Motor neuron (in vitro differentiated cells): ENCODE measurements around the gene FXYD6. TPM values are rescaled to one million over a fixed set of nuclear protein-coding genes. Genes with fewer than 3 reads are reported as not detected.

Experiments
- ATAC-seq, 8 experiments: fragments of 200-7000 bp; cut with Tn5 transposase; replicated peaks in 6 of 8; 2 replicates each; pipeline ENCODE4 v1.8.0; 2021; ENCODE audit warnings: mild to moderate bottlenecking in 8 of 8, moderate library complexity in 8 of 8
- H3K27ac ChIP-seq, 2 donors: fragments of 250-450 bp; sonication (Bioruptor Pico); 2 replicates each; pipeline ENCODE4 v1.9.0; 2021; ENCODE audit warnings: antibody characterized with exemption in 2 of 2, mild to moderate bottlenecking in 2 of 2, moderate library complexity in 1 of 2
- H3K4me1 ChIP-seq, 2 donors: fragments of 250-450 bp; sonication (Bioruptor Pico); replicated peaks in 1 of 2; 2 replicates each; pipeline ENCODE4 v1.6.1; 2021; ENCODE audit warnings: antibody characterized with exemption in 2 of 2, mild to moderate bottlenecking in 2 of 2, moderate library complexity in 1 of 2
- H3K4me3 ChIP-seq, 5 donors: fragments of 250-450 bp; sonication (Bioruptor Pico); 2 replicates each; pipeline ENCODE4 v1.9.0; 2021; ENCODE audit warnings: antibody characterized with exemption in 5 of 5, mild to moderate bottlenecking in 5 of 5, moderate library complexity in 4 of 5
- WGBS, 10 experiments: fragments of 450-650 bp; shearing (Covaris generic); methylation state at CpG; one replicate each; pipeline ENCODE4 v1.0.0; 2022; 5-methylcytosine and 5-hydroxymethylcytosine counted together
- in situ Hi-C, 9 experiments: fragments of 400-800 bp; cut with MboI; loops; one replicate each; pipeline ENCODE4 v1.15.0; 2021; ENCODE audit warnings: low sequenced_read_pairs in 9 of 9, low pct_unique_long_range_greater_than_20kb in 2 of 9; ENCODE audit not compliant: unreplicated experiment in 9 of 9
- total RNA-seq, 8 experiments: library from RNA; unstranded; fragments of 300-600 nt; gene quantifications; 2 replicates each; pipeline versions ENCODE4 v1.2.3 to v1.2.4, GENCODE V29; 2022

Gene FXYD6
- total RNA-seq, 8 experiments from 2014 or later = 0.18 to 230 (median 114) TPM

DNA sequence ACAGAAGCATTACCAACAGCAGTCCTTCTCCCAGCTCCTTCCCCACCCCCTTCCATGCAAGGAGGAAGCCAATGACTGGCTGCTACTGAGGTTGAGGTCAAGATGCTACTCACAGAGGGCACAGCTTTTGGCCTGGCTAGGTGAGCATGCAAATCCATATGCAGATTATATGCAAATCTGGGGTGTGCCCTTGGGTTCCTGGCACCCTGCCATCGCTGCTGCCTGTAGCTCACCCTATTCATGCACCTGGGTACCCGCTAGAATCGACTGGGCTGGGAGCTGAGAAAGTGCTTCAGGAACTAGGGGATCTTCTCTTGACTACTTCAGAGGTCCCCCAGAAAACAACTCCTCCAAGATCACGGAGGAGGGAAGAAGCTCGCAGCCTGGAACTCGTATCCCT is 83.5 kb downstream of the FXYD6 start:
- WGBS, 10 experiments = 20 to 100% (median 40%) methylated on average over 1 to 4 of the region's 6 CpGs; no CpG with 5 or more reads in 4 of the 10 experiments
- in situ Hi-C loops = no loop called here
- no peak overlapping the region for H3K27ac ChIP-seq
- ATAC-seq = peak in 1 of 8 experiments; percentile 5
- peaks cover 35 to 40% of the 10 kb centered on the region in 2 donors for H3K4me1 ChIP-seq
- H3K4me3 ChIP-seq = no peak overlapping the region

DNA sequence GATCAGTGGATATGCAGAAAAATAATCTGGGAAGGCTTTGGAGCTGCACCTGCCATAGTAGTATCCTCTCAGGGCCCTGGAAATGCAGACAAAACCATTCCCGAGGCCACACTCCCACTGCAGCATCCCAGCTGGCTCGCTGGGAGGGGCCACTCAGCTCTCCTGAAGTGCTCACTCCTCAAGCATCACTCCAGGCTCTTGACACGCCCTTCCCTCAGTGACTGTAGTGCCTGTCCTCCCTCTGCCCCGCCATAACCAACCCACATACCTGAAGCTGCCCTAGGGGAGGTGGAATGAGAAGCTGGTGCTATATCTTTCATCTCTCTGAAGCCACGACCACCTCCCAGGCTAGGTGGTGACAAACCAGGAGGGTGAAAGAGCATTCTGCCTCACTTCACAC is 84.2 kb downstream of the FXYD6 start:
- Histone ChIP-seq H3K4me1 (peaks cover 34 to 40% of the 10 kb centered on the region in 2 donors), H3K4me3 (no peak overlapping the region), H3K27ac (no peak overlapping the region)
- in situ Hi-C loops = no loop called here
- 14 to 64% (median 42%) methylated on average over 1 to 4 of the region's 5 CpGs; no CpG with 5 or more reads in 4 of the 10 experiments for WGBS, 10 experiments
- ATAC-seq = no peak

DNA sequence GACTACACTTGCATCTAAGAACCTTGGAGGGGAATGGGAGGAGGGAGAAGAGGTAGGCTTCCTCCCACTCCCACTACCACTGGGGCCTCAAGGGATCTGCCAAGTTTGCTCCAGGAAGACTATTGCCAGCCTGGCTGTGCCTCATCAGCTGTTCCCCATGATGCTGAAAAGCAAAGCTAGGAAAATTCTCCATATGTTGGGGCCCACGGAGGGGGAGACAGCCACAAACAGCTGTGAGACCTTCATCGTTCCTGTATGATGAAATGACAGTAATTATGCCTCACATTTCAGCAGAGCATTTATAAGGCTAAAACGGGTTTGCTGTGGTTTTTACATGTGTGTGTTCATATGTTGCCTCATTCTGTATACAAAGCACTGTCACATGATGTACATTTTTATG is 86.2 kb downstream of the FXYD6 start:
- WGBS, 10 experiments = 0 to 42% (median 29%) methylated on average over 1 to 3 of the region's 3 CpGs; no CpG with 5 or more reads in 3 of the 10 experiments
- in situ Hi-C loops = no loop called here
- H3K27ac ChIP-seq = no peak overlapping the region
- H3K4me1 ChIP-seq = peaks cover 31 to 44% of the 10 kb centered on the region in 2 donors
- no peak overlapping the region for H3K4me3 ChIP-seq
- ATAC-seq = peak in 2 of 8 experiments; percentile 32 to 50

DNA sequence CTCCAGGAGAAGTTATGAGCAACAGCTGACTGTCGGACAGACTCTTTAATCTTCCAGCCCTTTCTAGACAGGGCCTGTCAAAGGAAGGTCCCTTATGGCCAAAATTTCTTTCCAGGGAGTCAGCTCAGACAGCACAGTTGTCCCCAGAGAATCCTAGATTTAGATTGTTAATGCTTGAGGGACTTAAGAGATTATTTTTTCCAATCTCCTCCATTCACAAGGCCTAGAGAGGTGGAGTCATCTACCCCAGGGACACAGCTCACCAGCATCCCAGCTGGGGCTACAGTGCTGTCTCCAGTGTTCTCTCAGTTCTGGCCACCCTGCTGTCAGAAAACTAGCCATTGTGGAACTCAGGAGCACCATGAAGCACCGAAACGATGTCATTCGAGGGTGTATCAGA is 87.2 kb downstream of the FXYD6 start:
- H3K27ac ChIP-seq = no peak overlapping the region
- peaks cover 21 to 37% of the 10 kb centered on the region in 2 donors for H3K4me1 ChIP-seq

More for the DNA sequence above, 87.2 kb downstream of the FXYD6 start:
- in situ Hi-C loops = no loop called here
- no peak for ATAC-seq
- no peak overlapping the region for H3K4me3 ChIP-seq
- 80 to 89% methylated on average over 3 to 4 of the region's 4 CpGs; no CpG with 5 or more reads in 8 of the 10 experiments for WGBS, 10 experiments

Other genes starting within 250 kb of the FXYD6 start
- gene DSCAML1, start 79.4 kb downstream of the FXYD6 start, total RNA-seq = under 1 TPM in 6 of 8 experiments, not detected in 2; 0.08 to 0.71 (median 0.42) TPM
- gene FXYD2, start 51.9 kb downstream of the FXYD6 start, total RNA-seq = 1 to 10 TPM in 5 of 8 experiments, under 1 TPM in 3; 0.22 to 4.3 (median 1.3) TPM
- gene TMPRSS13, start 52.7 kb upstream of the FXYD6 start, total RNA-seq = under 1 TPM in 7 of 8 experiments, not detected in 1; 0.11 to 0.95 (median 0.15) TPM
- 1 to 10 TPM in 4 of 8 experiments, under 1 TPM in 3, not detected in 1; 0.33 to 3.4 (median 1.0) TPM for gene IL10RA, start 109.7 kb upstream of the FXYD6 start, total RNA-seq
- gene TMPRSS4, start 200.4 kb upstream of the FXYD6 start, total RNA-seq = 1 to 10 TPM in 3 of 8 experiments, under 1 TPM in 4, not detected in 1; 0.13 to 5.2 (median 0.88) TPM
- gene SMIM35, start 210.3 kb upstream of the FXYD6 start, total RNA-seq = under 1 TPM in 5 of 8 experiments, not detected in 3; 0.09 to 0.52 (median 0.17) TPM